Measurements from ENCODE around the gene SPATA1. TPM values are rescaled to one million over a fixed set of nuclear protein-coding genes. Genes with fewer than 3 reads are reported as not detected.

The SPATA1 gene
- total and polyA plus RNA-seq, 9 of the 15 experiments (the other 6 are each of a cell fraction or from before 2014, with no cell fraction given) = 0.79 to 2.9 (median 1.5) TPM

- TF ChIP-seq RBFOX2 (IDR thresholded peaks at IDR 0.05; ENCODE audit: low read depth, low read length) (peak; percentile 93), BCOR (IDR thresholded peaks at IDR 0.05) (0 out of 2 replicates have a peak, but pooled peaks have one; percentile 11), FOS (IDR thresholded peaks at IDR 0.05; ENCODE audit: extremely low read depth, insufficient read length) (peak; percentile 57), HDAC1 (IDR thresholded peaks at IDR 0.05) (peak in 1 of 2 experiments; percentile 81; a peak in 2 of 4 replicates), NR2C1 (IDR thresholded peaks at IDR 0.05) (peak; percentile 89), NR2C1 (tag; IDR thresholded peaks at IDR 0.05) (peak; percentile 90), ZNF212 (CRISPR knock-in tag; IDR thresholded peaks at IDR 0.05) (no peak), PCBP1 (IDR thresholded peaks at IDR 0.05; ENCODE audit: low read depth, low read length, poor library complexity, severe bottlenecking) (peak; percentile 70), CBX1 (IDR thresholded peaks at IDR 0.05; ENCODE audit: low read depth) (peak; percentile 73; the same call in 1 of the 2 replicates), GABPB1 (CRISPR knock-in tag; IDR thresholded peaks at IDR 0.05) (peak; percentile 63), ZNF740 (CRISPR knock-in tag; IDR thresholded peaks at IDR 0.05) (peak; percentile 48; the same call in 1 of the 2 replicates), ZNF740 (tag; IDR thresholded peaks at IDR 0.05) (0 out of 4 replicates have a peak, but pooled peaks of 1 of the 2 experiments have one; percentile 32), HES1 (IDR thresholded peaks at IDR 0.05; ENCODE audit: low read depth) (peak; percentile 78), ZNF655 (CRISPR knock-in tag; IDR thresholded peaks at IDR 0.05) (no peak), GATAD2B (IDR thresholded peaks at IDR 0.05; ENCODE audit: borderline replicate concordance) (peak; percentile 53), SMARCE1 (IDR thresholded peaks at IDR 0.05) (peak; percentile 93), JUN (IDR thresholded peaks at IDR 0.05; ENCODE audit: borderline replicate concordance, low read depth, low read length) (peak; percentile 89), JUN (CRISPR knock-in tag; IDR thresholded peaks at IDR 0.05; ENCODE audit: borderline replicate concordance) (0 out of 2 replicates have a peak, but pooled peaks have one; percentile 72), NKRF (IDR thresholded peaks at IDR 0.05; ENCODE audit: borderline replicate concordance) (peak; percentile 68; the same call in 1 of the 2 replicates), KDM2B (CRISPR knock-in tag; IDR thresholded peaks at IDR 0.05) (no peak), KDM5B (IDR thresholded peaks at IDR 0.05; ENCODE audit: insufficient replicate concordance, low read depth, low read length) (peak; percentile 82), RFX7 (CRISPR knock-in tag; IDR thresholded peaks at IDR 0.05) (no peak), NEUROD1 (IDR thresholded peaks at IDR 0.05; ENCODE audit: borderline replicate concordance, low read depth, low read length, partially characterized antibody) (peak; percentile 73), CBFA2T2 (conservative IDR thresholded peaks at IDR 0.05) (0 out of 2 replicates have a peak, but pooled peaks have one; percentile 23), MAFG (tag; conservative IDR thresholded peaks at IDR 0.05) (no peak)
Observed at GRCh38 chr1:84506002-84506728, at the start of gene SPATA1, which contains the start of gene GNG5 (continued).
